Body of pancreas (tissue), 4 donors: ENCODE results near the gene MGAT4B.

Experiments used
- POLR2A ChIP-seq, 3 donors: fragments of 450-650 bp; IDR thresholded peaks; one replicate each; pipeline ENCODE4 v1.6.1; 2016; ENCODE audit warnings: antibody characterized with exemption in 3 of 3, mild to moderate bottlenecking in 2 of 3
- TF ChIP-seq, protein P1 (sequence below), 7 experiments: fragments of 450-650 bp in 4 of 7; fragments of 200-600 bp in 3 of 7; sonication (generic) in 3 of 7; IDR thresholded peaks; one replicate each; pipeline ENCODE4 v1.5.1; 2016 to 2019; ENCODE audit warnings: antibody characterized with exemption in 7 of 7

DNA sequence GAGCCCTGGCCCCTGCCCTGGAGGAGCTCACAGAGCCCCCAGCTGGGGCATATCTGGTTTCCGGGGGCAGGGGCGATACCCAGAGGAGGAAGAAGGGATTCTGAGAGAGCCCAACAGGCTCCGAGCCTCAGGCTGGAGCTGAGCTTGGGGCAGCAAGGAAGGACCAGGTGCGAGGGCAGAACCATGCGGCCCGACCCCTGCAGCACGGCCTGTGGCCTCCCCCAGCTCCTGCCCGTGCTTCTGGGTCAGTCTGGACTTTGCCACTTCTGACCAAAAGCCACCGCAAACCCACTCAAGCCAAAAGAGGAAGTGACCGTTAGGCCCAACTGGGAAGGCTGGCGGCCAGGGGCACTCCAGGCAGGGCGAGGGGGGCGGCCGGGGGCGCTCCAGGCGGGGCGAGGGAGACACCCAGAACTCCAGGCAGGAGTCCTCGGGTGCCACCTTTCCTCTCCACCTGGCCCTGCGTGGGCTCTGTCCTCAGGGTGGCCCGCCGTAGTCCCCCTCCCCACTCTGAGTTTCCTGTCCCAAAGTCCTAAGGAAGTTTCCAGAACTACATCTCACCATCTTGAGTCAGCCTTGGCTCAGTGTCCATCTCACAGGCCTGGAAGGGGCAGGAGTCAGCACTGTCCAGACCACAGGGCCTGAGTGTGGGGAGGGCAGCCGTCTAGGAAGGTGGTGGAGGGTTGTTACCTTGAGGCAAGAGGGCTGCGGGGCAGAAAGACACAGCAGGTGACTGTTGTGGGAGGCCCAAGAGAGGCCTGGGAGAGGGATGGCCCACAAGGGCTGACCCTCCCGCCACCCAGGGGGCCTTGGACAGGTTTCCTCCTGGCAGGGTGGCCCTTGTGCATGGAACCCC lies 13.8 kb downstream of the MGAT4B start:
- TF ChIP-seq, protein P1, sequence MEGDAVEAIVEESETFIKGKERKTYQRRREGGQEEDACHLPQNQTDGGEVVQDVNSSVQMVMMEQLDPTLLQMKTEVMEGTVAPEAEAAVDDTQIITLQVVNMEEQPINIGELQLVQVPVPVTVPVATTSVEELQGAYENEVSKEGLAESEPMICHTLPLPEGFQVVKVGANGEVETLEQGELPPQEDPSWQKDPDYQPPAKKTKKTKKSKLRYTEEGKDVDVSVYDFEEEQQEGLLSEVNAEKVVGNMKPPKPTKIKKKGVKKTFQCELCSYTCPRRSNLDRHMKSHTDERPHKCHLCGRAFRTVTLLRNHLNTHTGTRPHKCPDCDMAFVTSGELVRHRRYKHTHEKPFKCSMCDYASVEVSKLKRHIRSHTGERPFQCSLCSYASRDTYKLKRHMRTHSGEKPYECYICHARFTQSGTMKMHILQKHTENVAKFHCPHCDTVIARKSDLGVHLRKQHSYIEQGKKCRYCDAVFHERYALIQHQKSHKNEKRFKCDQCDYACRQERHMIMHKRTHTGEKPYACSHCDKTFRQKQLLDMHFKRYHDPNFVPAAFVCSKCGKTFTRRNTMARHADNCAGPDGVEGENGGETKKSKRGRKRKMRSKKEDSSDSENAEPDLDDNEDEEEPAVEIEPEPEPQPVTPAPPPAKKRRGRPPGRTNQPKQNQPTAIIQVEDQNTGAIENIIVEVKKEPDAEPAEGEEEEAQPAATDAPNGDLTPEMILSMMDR (IDR thresholded peaks at IDR 0.05) = no peak
- TF ChIP-seq POLR2A (IDR thresholded peaks at IDR 0.05) = no peak
